Measurements from ENCODE around the gene PSMB4. TPM values are rescaled to one million over a fixed set of nuclear protein-coding genes. Genes with fewer than 3 reads are reported as not detected.

Gene PSMB4
- total RNA-seq, 6 experiments from 2014 or later: 125 to 174 (median 151) TPM

GRCh38 chr1:151368393-151369301, 30.7 kb upstream of the PSMB4 start:
- TF ChIP-seq, protein P1, sequence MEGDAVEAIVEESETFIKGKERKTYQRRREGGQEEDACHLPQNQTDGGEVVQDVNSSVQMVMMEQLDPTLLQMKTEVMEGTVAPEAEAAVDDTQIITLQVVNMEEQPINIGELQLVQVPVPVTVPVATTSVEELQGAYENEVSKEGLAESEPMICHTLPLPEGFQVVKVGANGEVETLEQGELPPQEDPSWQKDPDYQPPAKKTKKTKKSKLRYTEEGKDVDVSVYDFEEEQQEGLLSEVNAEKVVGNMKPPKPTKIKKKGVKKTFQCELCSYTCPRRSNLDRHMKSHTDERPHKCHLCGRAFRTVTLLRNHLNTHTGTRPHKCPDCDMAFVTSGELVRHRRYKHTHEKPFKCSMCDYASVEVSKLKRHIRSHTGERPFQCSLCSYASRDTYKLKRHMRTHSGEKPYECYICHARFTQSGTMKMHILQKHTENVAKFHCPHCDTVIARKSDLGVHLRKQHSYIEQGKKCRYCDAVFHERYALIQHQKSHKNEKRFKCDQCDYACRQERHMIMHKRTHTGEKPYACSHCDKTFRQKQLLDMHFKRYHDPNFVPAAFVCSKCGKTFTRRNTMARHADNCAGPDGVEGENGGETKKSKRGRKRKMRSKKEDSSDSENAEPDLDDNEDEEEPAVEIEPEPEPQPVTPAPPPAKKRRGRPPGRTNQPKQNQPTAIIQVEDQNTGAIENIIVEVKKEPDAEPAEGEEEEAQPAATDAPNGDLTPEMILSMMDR (IDR thresholded peaks at IDR 0.05): no peak
- no peak for TF ChIP-seq POLR2A (IDR thresholded peaks at IDR 0.05)
- WGBS (ENCODE audit: insufficient coverage, low coverage, low lambda C conversion rate, missing lambda C conversion rate): 13% methylated on average over 4 of the region's 20 CpGs
- Histone ChIP-seq H3K4me1 (peaks cover 0 to 55% (median 21%) of the 10 kb centered on the region in 4 donors), H3K27ac (peak overlapping the region; percentile 39 to 67 (median 40)), H3K4me3 (peak overlapping the region in 1 of 3 donors; percentile 16), H3K9me3 (no peaks in the 10 kb centered on the region), H3K27me3 (no peaks in the 10 kb centered on the region), H3K36me3 (peaks cover 0 to 54% (median 21%) of the 10 kb centered on the region in 4 donors)
- intact Hi-C loops (cut with DNase I): no loop called here
- ATAC-seq (peak; percentile 51 to 57 (median 54)), DNase-seq (peak; percentile 68 to 92 (median 89))

DNA sequence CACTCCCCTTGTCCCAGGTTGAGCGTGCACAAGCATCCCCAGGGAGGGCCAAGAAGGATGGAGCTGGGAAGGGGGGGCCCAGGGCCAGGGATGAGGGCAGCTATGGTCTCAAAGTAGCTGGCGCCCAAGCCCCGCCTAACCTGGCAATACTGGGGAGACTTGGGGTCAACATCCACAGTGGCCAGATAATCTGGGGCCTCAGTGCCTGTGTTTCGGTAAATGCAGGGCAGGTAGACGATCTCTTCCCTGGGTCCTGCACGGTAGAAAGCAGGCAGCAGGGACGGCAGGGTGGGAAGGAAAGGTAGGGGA, 30.1 kb upstream of the PSMB4 start:
- 80% methylated on average over 2 of the region's 7 CpGs for WGBS (ENCODE audit: insufficient coverage, low coverage, low lambda C conversion rate, missing lambda C conversion rate)

GRCh38 chr1:151369621-151370048, 29.7 kb upstream of the PSMB4 start:
- Histone ChIP-seq H3K9me3 (no peaks in the 10 kb centered on the region), H3K4me3 (no peak overlapping the region), H3K27me3 (no peaks in the 10 kb centered on the region), H3K4me1 (peaks cover 0 to 55% (median 21%) of the 10 kb centered on the region in 4 donors), H3K27ac (peak overlapping the region in 2 of 3 donors; percentile 10 to 81), H3K36me3 (peaks cover 0 to 44% (median 17%) of the 10 kb centered on the region in 4 donors)
- intact Hi-C loops (cut with DNase I): no loop called here
- DNase-seq: no peak
- no peak for ATAC-seq
- WGBS (ENCODE audit: insufficient coverage, low coverage, low lambda C conversion rate, missing lambda C conversion rate): 69% methylated on average over 5 of the region's 15 CpGs
- TF ChIP-seq, protein P1 (IDR thresholded peaks at IDR 0.05): no peak
- no peak for TF ChIP-seq POLR2A (IDR thresholded peaks at IDR 0.05)

More for the DNA sequence above, 30.1 kb upstream of the PSMB4 start:
- no peaks in the 10 kb centered on the region for H3K27me3 ChIP-seq
- no peak overlapping the region for H3K4me3 ChIP-seq
- intact Hi-C loops (cut with DNase I): no loop called here
- no peaks in the 10 kb centered on the region for H3K9me3 ChIP-seq
- ATAC-seq (no peak), DNase-seq (no peak)
- peaks cover 0 to 48% (median 20%) of the 10 kb centered on the region in 4 donors for H3K36me3 ChIP-seq
- H3K4me1 ChIP-seq: peaks cover 0 to 55% (median 21%) of the 10 kb centered on the region in 4 donors
- H3K27ac ChIP-seq: peak overlapping the region in 2 of 3 donors; percentile 39 to 81
- TF ChIP-seq, protein P1 (IDR thresholded peaks at IDR 0.05): no peak
- no peak for TF ChIP-seq POLR2A (IDR thresholded peaks at IDR 0.05)

DNA sequence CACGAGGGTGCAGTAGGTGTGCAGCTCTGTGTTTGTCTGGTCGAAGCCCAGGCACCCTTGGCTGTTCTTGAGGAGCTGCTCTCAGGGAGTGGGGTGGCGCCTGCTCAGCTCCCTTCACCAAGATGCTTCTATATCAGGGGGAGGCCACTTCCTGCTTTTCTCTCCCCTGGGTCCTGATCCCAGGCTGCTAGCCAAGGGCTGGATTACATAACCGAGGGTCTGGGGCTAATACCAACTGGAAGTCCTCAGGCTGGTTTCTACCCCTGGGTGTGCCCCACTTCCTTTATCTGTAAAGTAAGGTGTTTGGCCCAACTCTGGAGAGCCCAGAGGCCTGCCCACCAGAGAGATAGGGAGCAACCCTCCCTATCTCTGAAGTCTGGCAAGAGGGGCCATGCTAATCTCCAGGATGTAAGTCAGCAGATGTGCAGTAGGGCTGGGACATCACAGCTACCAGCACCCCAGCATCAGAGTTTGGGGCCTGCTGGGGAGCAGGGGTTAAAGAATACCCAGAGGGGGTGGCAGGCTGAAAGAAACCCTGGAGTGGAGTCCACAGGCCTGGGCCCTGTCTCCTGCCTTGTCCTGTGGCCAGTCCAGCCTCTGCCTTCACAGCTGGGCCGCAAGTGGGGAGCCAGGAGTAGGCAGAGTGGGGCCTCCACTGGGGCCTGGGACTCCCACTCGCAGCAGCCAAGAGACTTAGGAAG, 29.0 kb upstream of the PSMB4 start:
- TF ChIP-seq, protein P1 (IDR thresholded peaks at IDR 0.05): no peak
- TF ChIP-seq POLR2A (IDR thresholded peaks at IDR 0.05): no peak
- Histone ChIP-seq H3K36me3 (peaks cover 0 to 37% (median 14%) of the 10 kb centered on the region in 4 donors), H3K4me1 (peaks cover 0 to 55% (median 21%) of the 10 kb centered on the region in 4 donors), H3K9me3 (no peaks in the 10 kb centered on the region), H3K27me3 (no peaks in the 10 kb centered on the region), H3K27ac (peak overlapping the region; percentile 10 to 81 (median 80)), H3K4me3 (peak overlapping the region in 2 of 3 donors; percentile 75 to 82)
- no peak for ATAC-seq
- DNase-seq: no peak
- intact Hi-C loops (cut with DNase I): no loop called here
- 39% methylated on average over 3 of the region's 6 CpGs for WGBS (ENCODE audit: insufficient coverage, low coverage, low lambda C conversion rate, missing lambda C conversion rate)

All from right lobe of liver (tissue), 6 donors.